Upper lobe of right lung (tissue), 1 donor: ENCODE results near the gene OPTN. TPM values are rescaled to one million over a fixed set of nuclear protein-coding genes. Genes with fewer than 3 reads are reported as not detected.

Experiments used
- ATAC-seq: fragments of 200-7000 bp; cut with Tn5 transposase; one replicate; pipeline ENCODE4 v1.9.1; 2020; ENCODE audit warnings: mild to moderate bottlenecking, moderate library complexity
- DNase-seq: peaks from one replicate; pipeline ENCODE4 v3.0.0-alpha.2; 2020
- H3K27ac ChIP-seq: fragments of 200-600 bp; one replicate; pipeline ENCODE4 v1.8.0; 2022
- H3K27me3 ChIP-seq: fragments of 200-600 bp; one replicate; pipeline ENCODE4 v1.8.0; 2022; ENCODE audit warnings: mild to moderate bottlenecking
- H3K36me3 ChIP-seq: fragments of 200-600 bp; one replicate; pipeline ENCODE4 v1.8.0; 2022
- H3K4me1 ChIP-seq: fragments of 200-600 bp; one replicate; pipeline ENCODE4 v1.8.0; 2022
- H3K4me3 ChIP-seq: fragments of 200-600 bp; one replicate; pipeline ENCODE4 v1.8.0; 2022; ENCODE audit warnings: mild to moderate bottlenecking
- H3K9me3 ChIP-seq: fragments of 200-600 bp; one replicate; pipeline ENCODE4 v1.8.0; 2022
- intact Hi-C: fragments of 100-400 bp; cut with DNase I; formaldehyde crosslinking; loops from one replicate; pipeline ENCODE4 v1.11.0; 2022
- total RNA-seq: library from RNA; stranded (reverse); fragmentation: NEBNext Ultra II Directional; extraction: Animal tissue kit (Norgen Biotek cat#: 25700); gene quantifications from one replicate; pipeline ENCODE4 v1.2.1, GENCODE V29; 2021
- TF ChIP-seq, protein P1 (sequence below): fragments of 200-600 bp; IDR thresholded peaks from one replicate; pipeline ENCODE4 v1.8.0; 2022; ENCODE audit warnings: antibody characterized with exemption
- donor health status: DM: no; HTN: yes; CAD: no; lungs with severe emphysema.

The OPTN gene
- total RNA-seq, 1 donor from 2014 or later, result 61.5 TPM

DNA sequence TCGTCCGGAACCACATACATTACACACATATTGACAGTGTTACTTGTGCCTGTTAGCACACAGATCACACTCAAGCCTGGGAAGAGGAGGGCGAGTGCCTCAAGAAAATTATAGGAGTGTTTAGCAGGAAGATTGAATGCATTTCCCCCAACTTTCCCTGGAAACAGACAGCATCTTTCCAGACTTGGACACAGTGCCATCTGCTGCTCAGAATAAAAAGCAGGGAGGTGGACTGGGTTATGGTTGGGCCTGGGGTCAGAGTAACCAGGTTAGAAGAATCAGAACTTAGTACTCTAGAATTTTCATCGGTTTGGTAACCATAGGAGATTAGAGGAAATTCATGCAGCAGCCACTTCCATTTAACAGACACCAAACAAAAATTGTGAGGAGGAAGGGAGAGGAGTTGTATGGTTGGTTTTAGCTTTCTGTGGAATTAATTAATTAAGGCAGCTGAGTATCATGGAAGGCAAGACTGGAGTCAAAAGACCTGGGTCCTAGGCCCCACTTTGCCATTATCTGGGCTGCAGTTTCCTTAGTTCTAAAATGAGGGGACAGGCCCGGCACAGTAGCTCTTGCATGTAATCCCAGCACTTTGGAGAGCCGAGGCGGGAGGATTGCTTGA, 43.4 kb upstream of the OPTN start:
- H3K4me3 ChIP-seq, result no peak overlapping the region
- no peaks in the 10 kb centered on the region for H3K9me3 ChIP-seq
- no peaks in the 10 kb centered on the region for H3K36me3 ChIP-seq
- ATAC-seq, result no peak
- no peak overlapping the region for H3K27ac ChIP-seq
- H3K27me3 ChIP-seq, result no peaks in the 10 kb centered on the region
- TF ChIP-seq, protein P1, sequence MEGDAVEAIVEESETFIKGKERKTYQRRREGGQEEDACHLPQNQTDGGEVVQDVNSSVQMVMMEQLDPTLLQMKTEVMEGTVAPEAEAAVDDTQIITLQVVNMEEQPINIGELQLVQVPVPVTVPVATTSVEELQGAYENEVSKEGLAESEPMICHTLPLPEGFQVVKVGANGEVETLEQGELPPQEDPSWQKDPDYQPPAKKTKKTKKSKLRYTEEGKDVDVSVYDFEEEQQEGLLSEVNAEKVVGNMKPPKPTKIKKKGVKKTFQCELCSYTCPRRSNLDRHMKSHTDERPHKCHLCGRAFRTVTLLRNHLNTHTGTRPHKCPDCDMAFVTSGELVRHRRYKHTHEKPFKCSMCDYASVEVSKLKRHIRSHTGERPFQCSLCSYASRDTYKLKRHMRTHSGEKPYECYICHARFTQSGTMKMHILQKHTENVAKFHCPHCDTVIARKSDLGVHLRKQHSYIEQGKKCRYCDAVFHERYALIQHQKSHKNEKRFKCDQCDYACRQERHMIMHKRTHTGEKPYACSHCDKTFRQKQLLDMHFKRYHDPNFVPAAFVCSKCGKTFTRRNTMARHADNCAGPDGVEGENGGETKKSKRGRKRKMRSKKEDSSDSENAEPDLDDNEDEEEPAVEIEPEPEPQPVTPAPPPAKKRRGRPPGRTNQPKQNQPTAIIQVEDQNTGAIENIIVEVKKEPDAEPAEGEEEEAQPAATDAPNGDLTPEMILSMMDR, result peak; percentile 36
- intact Hi-C loops, result no loop called here
- DNase-seq, result no peak
- H3K4me1 ChIP-seq, result no peaks in the 10 kb centered on the region

DNA sequence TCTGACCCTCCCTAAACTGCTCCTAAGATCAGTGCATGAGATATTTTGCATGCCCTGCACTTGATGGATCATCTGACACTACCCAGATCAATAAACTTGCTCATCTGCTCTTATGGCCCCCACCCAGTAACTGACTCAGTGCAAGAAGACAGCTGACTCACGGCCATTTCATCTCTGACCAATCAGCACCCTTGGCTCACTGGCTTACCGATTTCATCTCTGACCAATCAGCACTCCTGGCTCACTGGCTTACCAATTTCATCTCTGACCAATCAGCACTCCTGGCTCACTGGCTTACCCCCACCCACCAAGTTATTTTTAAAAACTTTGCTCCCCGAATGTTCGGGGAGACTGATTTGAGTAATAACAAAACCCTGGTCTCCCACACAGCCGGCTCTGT, 37.2 kb upstream of the OPTN start:
- DNase-seq (no peak), ATAC-seq (no peak)
- Histone ChIP-seq H3K4me1 (no peaks in the 10 kb centered on the region), H3K27ac (no peak overlapping the region), H3K27me3 (no peaks in the 10 kb centered on the region), H3K36me3 (no peaks in the 10 kb centered on the region), H3K4me3 (no peak overlapping the region), H3K9me3 (no peaks in the 10 kb centered on the region)
- intact Hi-C loops, result no loop called here
- TF ChIP-seq, protein P1, result no peak

DNA sequence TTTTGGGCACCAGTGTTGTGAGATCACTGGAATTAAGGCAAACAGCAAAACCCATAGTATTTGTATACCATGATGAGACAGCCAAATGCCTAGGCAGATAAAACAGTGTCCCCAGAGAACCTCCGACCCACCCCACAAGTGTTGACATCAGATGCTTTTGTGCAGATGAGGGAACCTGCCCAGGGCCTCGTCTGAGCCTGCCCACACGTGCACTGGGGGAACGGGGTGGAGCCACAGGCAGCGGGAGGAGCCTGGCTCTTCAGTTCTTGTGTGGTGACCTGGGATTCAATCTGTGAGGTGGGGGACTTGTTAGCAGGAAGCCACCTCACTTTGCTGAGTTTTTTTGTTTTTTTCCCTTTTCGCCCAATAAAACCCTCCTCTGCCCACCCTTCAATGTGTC, 33.4 kb upstream of the OPTN start:
- Histone ChIP-seq H3K9me3 (no peaks in the 10 kb centered on the region), H3K4me1 (no peaks in the 10 kb centered on the region), H3K4me3 (no peak overlapping the region), H3K27me3 (no peaks in the 10 kb centered on the region), H3K36me3 (no peaks in the 10 kb centered on the region), H3K27ac (no peak overlapping the region)
- intact Hi-C loops, result no loop called here
- DNase-seq (no peak), ATAC-seq (no peak)
- TF ChIP-seq, protein P1, result no peak

DNA sequence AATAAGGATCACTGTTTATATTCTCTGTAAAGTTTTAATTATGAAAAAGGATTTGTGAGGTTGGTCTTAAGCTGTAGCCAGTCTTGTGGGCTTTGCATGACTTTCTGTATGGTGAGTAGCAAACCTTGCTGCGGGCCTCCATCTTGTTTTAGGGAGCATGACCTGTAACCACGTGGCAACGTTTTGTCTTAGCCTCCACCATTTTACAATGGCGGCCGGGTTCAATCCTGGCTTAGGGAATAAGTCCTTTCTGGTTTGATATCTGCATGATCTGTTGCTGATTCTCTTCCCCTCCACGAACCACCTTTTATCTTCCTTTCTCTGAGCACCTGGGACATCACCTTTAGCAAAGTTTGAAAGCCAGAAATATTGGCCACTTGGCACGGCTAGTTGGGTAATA, 32.5 kb upstream of the OPTN start:
- Histone ChIP-seq H3K9me3 (no peaks in the 10 kb centered on the region), H3K4me3 (no peak overlapping the region), H3K27ac (no peak overlapping the region), H3K27me3 (no peaks in the 10 kb centered on the region), H3K4me1 (no peaks in the 10 kb centered on the region), H3K36me3 (no peaks in the 10 kb centered on the region)
- intact Hi-C loops, result no loop called here
- no peak for ATAC-seq
- TF ChIP-seq, protein P1, result no peak
- no peak for DNase-seq

DNA sequence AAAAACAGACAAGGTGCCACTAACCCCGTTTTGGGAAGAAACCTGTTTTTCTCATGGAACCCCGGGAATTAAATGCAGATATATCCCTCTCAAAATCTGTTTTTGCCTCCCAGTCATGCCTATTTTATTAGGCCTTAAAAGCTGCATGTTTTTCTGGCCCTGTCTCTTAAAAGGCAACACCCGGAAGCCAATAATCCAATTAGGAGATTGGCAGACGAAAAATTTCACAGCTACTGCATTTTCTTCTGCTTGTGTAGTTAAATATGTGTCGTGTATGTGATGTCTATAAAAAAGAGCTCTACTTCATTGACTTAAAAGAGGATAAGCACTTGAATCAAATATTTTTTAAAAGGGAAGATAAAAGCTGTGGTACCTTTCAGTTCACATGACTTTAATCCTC, 31.9 kb upstream of the OPTN start:
- TF ChIP-seq, protein P1, result no peak
- Histone ChIP-seq H3K4me3 (no peak overlapping the region), H3K4me1 (no peaks in the 10 kb centered on the region), H3K27me3 (no peaks in the 10 kb centered on the region), H3K9me3 (no peaks in the 10 kb centered on the region), H3K36me3 (no peaks in the 10 kb centered on the region), H3K27ac (no peak overlapping the region)
- DNase-seq, result no peak
- ATAC-seq, result no peak
- intact Hi-C loops, result no loop called here

DNA sequence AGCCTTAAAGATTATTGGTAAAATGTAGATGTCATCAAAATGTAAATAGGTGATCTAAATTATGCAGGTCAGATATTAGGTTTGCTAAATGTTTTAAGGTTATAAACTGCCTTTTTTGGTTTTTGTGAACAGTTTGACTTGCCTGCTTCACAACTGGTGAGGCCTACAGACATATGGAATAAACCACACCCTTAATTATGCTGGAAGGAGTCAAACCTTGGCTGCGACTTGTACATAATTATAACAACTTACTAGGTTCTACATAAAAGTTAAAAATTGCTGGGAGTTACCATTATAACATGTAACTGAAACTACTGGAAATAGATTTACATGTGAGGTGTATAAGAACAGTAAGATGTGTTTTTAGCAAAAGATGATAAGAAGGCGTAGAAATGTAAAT, 31.5 kb upstream of the OPTN start:
- intact Hi-C loops, result no loop called here
- no peak overlapping the region for H3K27ac ChIP-seq
- no peaks in the 10 kb centered on the region for H3K4me1 ChIP-seq
- no peak for ATAC-seq
- no peaks in the 10 kb centered on the region for H3K36me3 ChIP-seq
- no peaks in the 10 kb centered on the region for H3K27me3 ChIP-seq
- TF ChIP-seq, protein P1, result no peak
- no peak overlapping the region for H3K4me3 ChIP-seq
- DNase-seq, result no peak
- H3K9me3 ChIP-seq, result no peaks in the 10 kb centered on the region
